Fibroblast of skin of right biceps (primary cell): ENCODE results near the gene SYNPO.

Experiments
- DNase-seq: peaks from one replicate; pipeline ENCODE4 v3.0.0-alpha.2; 2013

SYNPO gene

GRCh38 chr5:150659360-150660107, 19.1 kb downstream of the SYNPO start:
- DNase-seq = no peak

- no peak for DNase-seq
These were observed 19.8 kb downstream of the SYNPO start for GRCh38 chr5:150660108-150660831.

- no peak for DNase-seq
These were observed 20.6 kb downstream of the SYNPO start, which contains the start of gene MYOZ3 for GRCh38 chr5:150661086-150661485. Gene MYOZ3, plus strand, starts transcription at chr5:150661251. Its CDS starts 1,691 bp downstream, at chr5:150662942.

- DNase-seq = no peak
These were observed 21.5 kb downstream of the SYNPO start for GRCh38 chr5:150661821-150662596.

GRCh38 chr5:150662731-150663516, 22.5 kb downstream of the SYNPO start:
- DNase-seq = no peak

GRCh38 chr5:150663936-150664335, 23.5 kb downstream of the SYNPO start:
- no peak for DNase-seq

- peak; percentile 62 for DNase-seq
These were observed 24.6 kb downstream of the SYNPO start for GRCh38 chr5:150665044-150665443.

GRCh38 chr5:150670275-150670947, 30.0 kb downstream of the SYNPO start:
- no peak for DNase-seq

GRCh38 chr5:150670948-150671310, 30.5 kb downstream of the SYNPO start:
- DNase-seq = no peak

- no peak for DNase-seq
These were observed 31.2 kb downstream of the SYNPO start for GRCh38 chr5:150671509-150672236.

- peak; percentile 44 for DNase-seq
These were observed 31.9 kb downstream of the SYNPO start for GRCh38 chr5:150672237-150672883.

- DNase-seq = no peak
These were observed 32.4 kb downstream of the SYNPO start for GRCh38 chr5:150672884-150673275.

GRCh38 chr5:150674341-150674821, 33.9 kb downstream of the SYNPO start:
- no peak for DNase-seq

GRCh38 chr5:150675069-150675468, 34.6 kb downstream of the SYNPO start:
- DNase-seq = no peak

GRCh38 chr5:150676578-150676977, 36.1 kb downstream of the SYNPO start:
- no peak for DNase-seq

- DNase-seq = no peak
These were observed 48.7 kb downstream of the SYNPO start for GRCh38 chr5:150689120-150689519.

- DNase-seq = no peak
These were observed 50.3 kb downstream of the SYNPO start for GRCh38 chr5:150690760-150691159.

GRCh38 chr5:150692276-150692675, 51.8 kb downstream of the SYNPO start:
- DNase-seq = no peak

GRCh38 chr5:150694612-150695011, 54.2 kb downstream of the SYNPO start:
- DNase-seq = peak; percentile 68

GRCh38 chr5:150700246-150700593, 59.8 kb downstream of the SYNPO start:
- no peak for DNase-seq
